ENCODE results near the gene CTDSPL.

CTDSPL gene

GRCh38 chr3:37890522-37890921 is 28.8 kb downstream of the CTDSPL start:
- DNase-seq (ENCODE audit: low read depth in 2 of 2, low spot score in 1 of 2): no peak

GRCh38 chr3:37891227-37891626 is 29.5 kb downstream of the CTDSPL start:
- no peak for DNase-seq (ENCODE audit: low read depth in 2 of 2, low spot score in 1 of 2)

GRCh38 chr3:37892927-37893600 is 31.4 kb downstream of the CTDSPL start:
- no peak for DNase-seq (ENCODE audit: low read depth in 2 of 2, low spot score in 1 of 2)

DNA sequence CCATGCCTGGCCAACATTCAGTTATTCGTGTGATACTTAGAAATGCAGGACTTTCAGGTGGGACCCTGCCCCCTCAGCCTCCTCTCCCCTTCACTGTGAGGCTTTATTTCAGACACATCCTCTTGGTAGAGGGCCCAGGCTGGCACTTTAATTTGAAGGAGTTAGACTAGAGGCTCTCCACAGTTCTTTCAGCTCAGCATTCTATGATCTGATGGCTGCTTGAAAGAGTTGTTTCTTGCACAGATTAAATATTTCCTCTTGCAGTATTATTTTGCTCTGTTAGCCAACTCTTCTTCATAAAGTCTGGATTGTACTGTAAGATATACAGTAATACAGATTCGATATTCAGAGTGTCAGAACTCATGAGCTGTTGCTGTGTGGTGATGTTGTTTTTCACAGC is 35.1 kb downstream of the CTDSPL start:
- no peak for DNase-seq (ENCODE audit: low read depth in 2 of 2, low spot score in 1 of 2)

DNA sequence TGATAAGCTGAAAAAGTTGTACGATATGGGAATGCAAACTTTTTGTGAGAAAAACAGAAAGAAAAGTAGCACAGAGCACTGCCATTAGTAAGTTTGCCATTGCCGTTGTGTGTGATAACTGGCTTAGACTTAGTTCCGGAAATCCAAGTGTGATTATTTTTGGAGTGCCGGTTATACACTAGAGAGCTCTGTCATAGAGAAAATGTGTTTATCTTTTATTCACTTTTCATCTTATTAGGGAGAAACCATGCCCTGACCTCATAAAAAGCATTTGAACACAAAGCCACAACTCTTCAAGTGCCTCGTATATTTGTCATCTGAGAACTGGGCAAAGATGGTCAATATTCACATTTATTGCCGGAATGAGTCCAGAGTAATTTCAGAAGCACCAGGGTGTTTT is 36.1 kb downstream of the CTDSPL start:
- no peak for DNase-seq (ENCODE audit: low read depth in 2 of 2, low spot score in 1 of 2)

DNA sequence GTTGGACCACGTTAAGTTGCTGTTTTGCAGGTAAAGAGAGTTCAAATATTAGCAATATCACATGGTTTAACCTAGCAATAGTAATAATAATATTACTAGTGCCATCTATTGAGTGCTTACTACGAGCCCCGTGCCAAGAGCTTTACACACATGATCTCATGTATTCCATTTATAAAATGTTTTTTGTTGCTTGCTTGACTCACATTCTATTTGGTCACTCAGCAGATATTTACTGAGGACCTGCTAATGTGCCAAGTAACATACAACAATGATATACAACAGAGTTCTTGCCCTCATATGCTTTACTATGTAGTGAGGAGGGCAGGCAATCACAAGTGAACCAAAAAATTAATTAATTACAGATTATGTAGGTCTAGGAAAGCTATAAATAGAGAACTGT is 36.7 kb downstream of the CTDSPL start:
- DNase-seq (ENCODE audit: low read depth in 2 of 2, low spot score in 1 of 2): no peak

GRCh38 chr3:37899101-37899707 is 37.5 kb downstream of the CTDSPL start:
- no peak for DNase-seq (ENCODE audit: low read depth in 2 of 2, low spot score in 1 of 2)

GRCh38 chr3:37899711-37900306 is 38.1 kb downstream of the CTDSPL start:
- no peak for DNase-seq (ENCODE audit: low read depth in 2 of 2, low spot score in 1 of 2)

DNA sequence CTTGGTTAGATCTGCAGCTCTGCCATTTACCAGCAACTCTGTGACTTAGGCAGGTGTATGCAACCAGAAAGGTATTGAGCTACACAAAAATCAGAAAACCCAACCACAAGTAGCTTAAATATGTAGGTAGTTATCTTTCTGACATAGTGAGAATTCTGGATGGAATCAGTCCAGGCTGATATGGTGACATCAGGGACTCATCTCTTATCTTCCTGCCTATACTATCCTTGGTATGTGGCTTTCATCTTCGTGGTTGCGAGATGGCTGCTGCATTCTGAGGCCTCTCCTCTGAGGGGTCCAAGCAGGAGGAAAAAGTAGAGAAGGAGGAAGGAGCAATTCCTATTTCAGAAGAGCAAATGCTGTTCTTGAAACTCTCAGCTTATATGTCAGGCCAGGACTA is 40.0 kb downstream of the CTDSPL start:
- no peak for DNase-seq (ENCODE audit: low read depth in 2 of 2, low spot score in 1 of 2)

DNA sequence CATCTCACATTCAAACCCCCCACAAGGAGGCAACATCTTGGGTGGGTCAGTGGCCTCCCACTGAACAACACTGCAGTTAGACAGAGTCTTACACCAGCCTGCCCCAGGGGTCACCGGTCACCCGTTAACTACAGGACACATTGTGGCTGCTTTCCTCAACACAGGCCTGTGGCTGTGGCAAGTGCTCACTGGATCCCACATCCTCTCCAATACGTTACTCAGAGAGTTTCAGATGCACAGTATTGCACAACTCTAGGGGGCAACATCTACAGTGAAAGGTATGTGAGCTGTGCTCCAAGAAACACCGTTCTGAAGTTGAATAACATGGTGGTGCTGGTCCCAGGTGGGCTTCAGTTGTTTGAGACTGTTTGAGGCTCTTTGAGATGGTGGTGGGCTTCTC is 41.0 kb downstream of the CTDSPL start:
- no peak for DNase-seq (ENCODE audit: low read depth in 2 of 2, low spot score in 1 of 2)

DNA sequence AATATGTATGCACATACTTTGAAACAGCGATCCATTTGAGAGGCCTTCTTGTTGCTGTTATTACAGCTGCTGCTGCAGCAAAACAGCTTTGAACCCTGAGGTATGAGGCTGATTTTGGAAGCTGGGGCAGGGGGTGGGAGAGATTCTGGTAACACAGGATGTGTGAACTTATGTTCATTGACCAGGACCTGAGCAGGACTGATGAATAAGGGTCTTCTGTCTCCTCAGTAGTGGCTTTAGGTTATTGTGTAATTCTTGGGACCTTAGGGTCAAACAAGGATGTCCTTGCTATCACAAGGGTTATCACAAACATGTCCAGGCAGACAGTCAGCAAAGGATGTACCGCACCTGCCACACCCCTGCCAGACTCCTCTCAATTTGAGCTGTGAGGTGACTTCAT is 41.6 kb downstream of the CTDSPL start:
- no peak for DNase-seq (ENCODE audit: low read depth in 2 of 2, low spot score in 1 of 2)

- DNase-seq (ENCODE audit: low read depth in 2 of 2, low spot score in 1 of 2): no peak
Observed at GRCh38 chr3:37903734-37904133, 42.1 kb downstream of the CTDSPL start.

GRCh38 chr3:37904601-37905000 is 42.9 kb downstream of the CTDSPL start:
- DNase-seq (ENCODE audit: low read depth in 2 of 2, low spot score in 1 of 2): no peak

GRCh38 chr3:37905346-37905745 is 43.7 kb downstream of the CTDSPL start:
- DNase-seq (ENCODE audit: low read depth in 2 of 2, low spot score in 1 of 2): no peak

DNA sequence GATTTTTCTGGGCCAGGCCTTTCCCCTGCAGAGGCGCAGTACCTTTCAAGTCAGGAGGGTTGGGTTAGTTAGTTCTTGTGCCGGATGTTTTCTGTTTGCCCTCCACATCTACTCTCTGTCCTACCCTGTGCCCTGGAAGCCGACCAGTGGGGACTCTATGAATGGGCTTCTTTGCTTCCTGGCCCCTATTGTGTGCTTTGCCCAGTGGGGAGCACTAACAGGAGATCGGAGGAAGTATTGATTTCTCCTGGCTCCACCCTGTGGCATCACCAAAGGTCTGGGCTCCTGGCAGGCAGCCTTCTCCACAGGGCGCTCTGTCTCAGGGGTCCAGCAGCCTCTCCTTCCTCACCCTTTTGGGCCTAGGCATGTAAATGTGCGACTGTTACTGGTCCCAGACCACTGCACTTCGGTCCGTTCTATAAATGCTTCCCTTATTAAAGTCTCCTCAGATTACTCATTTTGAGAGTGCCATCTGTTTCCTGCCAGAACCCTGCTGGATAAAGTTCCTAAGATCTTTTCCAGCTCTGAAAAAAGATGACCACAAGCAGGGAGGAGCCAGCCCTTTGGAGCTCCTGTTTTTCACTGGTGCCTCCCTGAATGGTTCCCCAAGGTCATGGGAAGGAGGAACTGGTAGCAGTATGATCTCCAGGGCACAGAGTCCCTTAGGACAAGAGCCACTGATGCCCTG is 44.5 kb downstream of the CTDSPL start:
- DNase-seq (ENCODE audit: low read depth in 2 of 2, low spot score in 1 of 2): no peak

DNA sequence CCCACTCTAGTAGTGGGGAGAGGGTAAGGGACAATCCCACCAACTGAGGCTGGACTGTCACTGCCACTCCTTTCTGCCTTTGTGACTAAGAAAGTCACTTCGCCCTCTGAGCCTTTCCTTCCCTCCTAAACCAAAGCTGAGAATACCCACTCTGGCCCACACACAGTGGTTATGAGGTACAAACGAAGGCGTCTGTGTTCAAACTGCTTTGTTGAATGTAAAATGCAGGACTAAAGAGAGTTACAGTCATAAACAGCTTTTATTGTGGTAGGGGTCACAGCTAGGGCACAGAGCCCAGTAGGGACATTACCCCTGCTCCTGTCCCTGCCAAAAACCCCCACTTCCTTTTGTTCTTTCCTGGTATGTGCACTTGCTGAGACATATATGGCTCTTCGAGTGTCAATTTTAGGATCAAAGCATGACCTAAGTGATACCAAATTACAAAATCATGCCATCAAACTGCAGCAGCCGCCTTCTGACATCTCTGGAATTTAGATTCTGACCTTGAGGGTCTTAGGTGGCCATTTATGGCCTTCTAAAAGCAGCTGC is 45.1 kb downstream of the CTDSPL start:
- DNase-seq (ENCODE audit: low read depth in 2 of 2, low spot score in 1 of 2): no peak

DNA sequence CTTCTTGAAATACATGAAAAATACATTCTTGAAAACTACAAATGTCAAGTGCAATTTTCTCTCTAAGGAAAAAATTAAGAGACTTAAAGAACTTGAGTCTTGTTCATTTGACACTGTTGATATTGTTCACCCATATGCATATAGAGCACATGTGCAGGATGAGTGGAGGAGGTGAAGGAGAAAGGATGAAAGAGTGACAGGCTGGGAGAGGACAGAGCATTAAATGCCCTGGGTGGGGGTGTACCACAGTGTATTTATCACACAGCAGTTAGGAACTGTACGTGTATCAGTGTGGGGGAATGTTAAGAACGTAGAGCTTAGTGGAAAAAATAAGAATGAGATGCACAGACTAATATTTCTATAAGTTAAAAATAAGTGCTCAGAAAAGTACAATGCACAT is 45.7 kb downstream of the CTDSPL start:
- DNase-seq (ENCODE audit: low read depth in 2 of 2, low spot score in 1 of 2): no peak

DNA sequence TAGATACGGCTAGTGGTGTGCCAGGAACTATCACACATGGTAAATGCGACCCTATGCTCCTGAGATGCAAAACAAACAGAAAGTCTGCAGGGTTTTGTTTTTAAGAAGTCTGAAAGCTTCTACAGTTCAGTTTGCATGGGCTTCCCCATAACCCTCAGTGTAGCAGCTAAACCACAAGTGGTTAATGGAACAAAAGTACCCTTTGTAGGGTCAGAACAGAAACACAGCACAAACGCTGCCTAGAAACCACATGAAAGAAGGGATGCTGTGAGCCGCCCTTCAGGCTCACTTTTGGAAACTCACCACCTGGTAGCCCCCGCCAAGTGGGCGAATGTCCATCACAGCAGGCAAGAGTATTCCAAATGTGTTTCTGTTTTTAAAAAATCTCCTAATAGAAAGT is 46.2 kb downstream of the CTDSPL start:
- DNase-seq (ENCODE audit: low read depth in 2 of 2, low spot score in 1 of 2): no peak

GRCh38 chr3:37909067-37909911 is 47.6 kb downstream of the CTDSPL start:
- DNase-seq (ENCODE audit: low read depth in 2 of 2, low spot score in 1 of 2): no peak

DNA sequence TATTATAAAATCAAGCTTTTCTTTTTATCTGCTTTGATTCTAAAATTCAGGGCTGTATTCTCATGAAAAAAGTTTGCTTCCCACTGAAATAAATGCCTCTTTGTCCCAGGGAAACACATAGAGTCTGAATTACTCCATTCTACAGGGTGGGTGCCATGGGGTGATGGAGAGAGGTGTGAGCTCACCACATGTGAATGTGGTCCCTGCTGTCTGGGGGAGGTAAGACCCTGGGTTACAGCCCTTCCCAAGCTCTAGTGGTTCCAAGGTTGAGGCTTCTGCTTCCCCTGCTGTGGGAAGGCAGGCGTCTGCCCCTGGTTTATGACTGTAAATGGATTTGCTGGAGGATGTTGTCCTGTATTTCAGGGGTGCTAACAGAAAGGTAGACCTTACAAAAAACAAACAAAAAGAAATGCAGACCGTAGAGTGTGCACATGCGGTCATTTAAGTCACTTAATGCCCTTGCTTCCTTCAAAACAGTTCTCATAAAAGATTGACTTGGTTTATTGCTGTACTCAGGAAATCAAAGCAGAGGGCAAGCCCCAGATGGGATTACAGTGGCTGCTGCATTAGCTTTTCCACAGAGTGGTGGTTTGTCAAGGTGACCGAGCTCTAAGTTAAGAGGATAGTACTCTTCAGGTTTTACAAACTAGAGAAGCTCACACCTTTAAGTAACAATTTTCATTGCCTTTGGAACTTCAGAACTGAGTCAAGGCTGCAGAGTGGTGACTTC is 49.2 kb downstream of the CTDSPL start:
- DNase-seq (ENCODE audit: low read depth in 2 of 2, low spot score in 1 of 2): no peak

Measured in stimulated activated CD8-positive, alpha-beta memory T cell treated with anti-CD3 and anti-CD28 coated beads, Interleukin-4, amount 100 ng/mL, for 4 hours (primary cell).